GM18511 (cell line): Measurements from ENCODE around the gene FH.

Experiments
- ATAC-seq: cut with Tn5 transposase; IDR thresholded peaks from one replicate; pipeline ENCODE4 v1.9.1; 2021; ENCODE audit warnings: mild to moderate bottlenecking, moderate library complexity; ENCODE audit not compliant: unreplicated experiment

FH gene

DNA sequence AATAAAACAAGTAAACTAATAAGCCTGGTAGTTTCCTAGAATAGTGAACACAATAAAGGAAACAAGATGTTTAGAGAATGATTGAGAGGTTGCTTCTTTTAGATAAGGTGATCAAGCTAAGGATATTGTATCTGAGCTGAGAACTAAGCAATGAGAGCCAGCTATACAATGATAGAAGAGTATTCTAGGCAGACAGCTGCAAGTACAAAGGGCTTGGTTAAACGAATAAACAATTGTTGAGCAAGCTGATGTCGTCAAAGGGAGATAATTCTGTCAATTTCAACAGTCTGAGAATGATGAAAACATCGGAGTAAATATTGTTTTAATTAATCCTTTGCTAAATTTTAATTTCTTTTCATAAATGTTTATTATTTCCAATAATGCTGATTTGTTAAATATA lies 5.5 kb upstream of the FH start:
- ATAC-seq, result no peak

DNA sequence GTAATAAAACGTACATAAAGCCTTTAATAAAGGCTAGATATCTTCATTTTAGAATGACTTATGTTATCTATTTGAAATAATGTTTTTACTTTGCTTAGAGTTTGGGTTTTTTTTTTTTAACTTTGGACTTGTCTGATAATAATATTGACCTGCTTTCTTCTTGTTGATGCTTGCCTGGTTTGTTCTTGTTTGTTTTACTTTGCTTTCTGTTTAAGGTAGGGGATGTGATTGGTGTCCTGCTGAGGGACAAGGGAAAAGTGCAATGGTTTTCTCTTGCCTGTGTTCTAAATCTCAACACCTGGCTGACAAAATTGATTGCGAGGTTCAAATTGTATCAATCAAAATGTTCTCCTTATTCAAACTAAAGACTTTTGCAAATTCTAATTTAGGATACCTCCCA lies 2.2 kb upstream of the FH start:
- ATAC-seq, result no peak

DNA sequence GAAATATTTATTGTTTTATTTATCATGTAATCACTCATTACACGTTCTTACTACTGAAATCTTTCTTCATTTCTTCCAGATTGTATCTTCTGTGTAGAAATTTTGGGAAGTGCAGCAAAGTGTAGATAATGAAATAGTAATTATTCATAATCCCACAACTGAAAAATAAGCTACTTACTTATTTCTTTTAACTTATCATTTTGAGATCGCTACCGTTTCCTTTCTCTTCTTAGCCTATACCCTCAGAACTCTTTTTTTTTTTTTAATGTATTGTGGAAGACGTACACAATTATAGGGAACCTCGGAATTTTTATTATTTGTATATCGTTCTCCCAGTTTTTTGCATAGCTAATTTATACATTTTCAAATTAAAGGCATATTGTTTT lies 518 bp upstream of the FH start:
- ATAC-seq, result no peak

DNA sequence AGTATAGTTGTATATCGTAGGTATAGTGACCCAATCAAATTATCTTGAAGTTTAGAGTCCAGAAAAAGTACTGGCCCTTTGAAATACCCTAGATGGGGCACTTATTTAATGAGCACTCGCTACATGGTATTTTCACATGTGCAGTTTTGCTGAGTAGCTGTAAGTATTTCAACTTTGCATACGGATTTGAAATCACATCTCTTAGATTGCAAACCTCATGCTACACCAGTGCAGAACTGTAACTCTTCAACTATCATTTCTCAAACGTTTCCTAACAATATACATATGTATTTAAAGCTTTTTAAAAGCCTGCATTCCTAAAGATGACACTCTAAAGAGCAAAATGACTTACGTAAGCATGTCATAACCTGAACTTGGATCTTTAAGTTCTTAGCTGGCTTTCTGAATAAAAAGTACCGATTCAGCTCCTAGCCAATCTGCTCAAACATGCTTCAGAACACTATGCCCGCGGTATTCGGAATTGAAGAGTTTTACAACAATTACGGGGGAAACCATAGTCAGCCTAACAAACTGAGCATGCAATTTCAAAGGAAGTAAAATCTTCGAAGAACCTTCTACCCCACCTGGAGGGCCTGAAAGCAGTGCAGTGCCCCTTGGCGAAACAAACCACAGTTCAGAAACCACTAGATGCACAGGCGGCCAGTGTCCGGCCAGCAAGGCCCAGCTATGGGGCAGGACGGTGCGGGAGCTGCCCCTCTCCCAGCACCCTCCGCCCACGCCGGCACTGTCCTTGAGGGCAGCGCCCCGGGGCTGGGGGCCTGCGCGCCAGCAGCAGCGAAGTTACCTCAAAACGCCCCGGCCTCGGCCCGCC lies 863 bp downstream of the FH start:
- ATAC-seq, result peak; percentile 44

DNA sequence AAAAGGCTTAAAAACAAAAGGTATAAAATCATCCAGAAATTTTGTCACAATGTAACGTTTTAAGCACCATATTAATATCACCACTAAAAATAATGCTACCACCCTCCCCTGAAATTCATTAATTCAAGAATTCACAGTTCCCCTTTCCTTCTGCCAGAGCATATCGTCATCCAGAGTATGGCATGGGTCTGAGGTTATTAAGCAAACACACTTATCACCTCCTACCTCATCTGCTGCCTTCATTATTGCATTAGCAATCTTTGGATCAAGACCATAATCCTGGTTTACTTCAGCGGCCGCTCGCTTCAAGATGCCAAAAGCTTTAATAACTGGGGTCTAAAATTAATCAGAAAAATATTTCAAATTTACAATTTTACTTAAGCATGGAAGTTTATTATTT lies 6.2 kb downstream of the FH start:
- no peak for ATAC-seq

DNA sequence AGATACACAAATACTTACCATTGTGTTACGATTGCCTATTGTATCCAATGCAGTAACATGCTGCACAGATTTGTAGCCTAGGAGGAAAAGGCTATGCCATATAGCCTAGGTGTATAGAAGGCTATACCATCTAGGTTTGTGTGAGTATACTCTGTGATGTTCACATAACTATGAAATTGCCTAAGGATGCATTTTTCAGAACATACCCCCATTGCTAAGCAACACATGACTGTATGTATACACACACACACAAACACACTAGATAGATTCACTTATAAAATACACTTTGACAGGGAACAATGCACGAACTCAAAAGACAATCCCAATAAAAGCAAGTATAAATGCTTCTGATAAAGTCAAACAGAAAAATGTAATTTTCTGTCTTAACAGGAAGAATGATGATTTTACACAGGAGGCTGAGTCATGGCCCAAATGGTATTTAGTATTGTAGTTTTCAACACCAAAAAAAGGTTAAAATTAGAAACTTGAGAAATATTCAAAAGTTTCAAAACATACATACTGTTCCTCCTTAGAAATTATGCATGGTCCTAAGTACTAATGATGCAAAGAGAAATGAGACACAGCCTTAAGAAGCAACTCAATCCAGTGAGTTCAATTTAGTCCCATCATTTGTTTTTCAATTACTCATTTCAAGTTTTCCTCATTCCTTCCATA lies 12.2 kb downstream of the FH start:
- no peak for ATAC-seq

DNA sequence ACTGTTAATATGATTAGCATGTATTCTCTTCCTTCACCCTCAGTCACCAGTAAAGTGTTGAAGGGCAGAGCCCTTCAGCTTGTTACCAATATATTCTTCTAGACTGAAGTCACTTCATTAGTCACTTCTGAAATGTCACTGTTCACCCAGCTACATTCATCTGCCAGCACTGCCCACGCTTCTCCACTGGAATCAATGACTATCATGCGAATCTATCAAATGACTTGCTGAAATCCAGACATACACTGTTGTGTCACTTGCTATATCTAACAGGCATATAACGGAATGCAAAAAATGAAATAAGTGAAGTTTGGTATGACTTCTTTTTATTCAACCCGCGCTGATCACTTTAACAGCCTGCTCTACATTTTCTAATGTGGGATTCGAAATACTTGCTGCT lies 16.1 kb downstream of the FH start:
- ATAC-seq, result no peak

DNA sequence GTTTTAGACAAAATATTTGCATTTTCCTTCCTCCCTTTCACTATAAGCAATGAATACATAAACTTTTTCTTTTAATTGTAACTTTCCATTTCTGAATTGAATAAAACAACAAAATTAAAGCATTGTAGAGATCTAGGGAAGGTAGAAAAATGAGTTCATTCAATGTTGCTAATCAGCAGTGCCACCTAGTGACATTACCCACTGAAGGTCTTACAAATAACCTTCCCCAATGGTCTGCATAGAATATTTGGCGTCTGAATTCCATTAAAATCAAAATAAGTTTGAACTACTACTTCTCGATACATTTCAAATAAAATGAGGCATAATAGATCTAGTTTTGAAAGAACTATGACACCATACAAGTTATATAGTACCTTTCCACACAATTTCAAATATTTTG lies 19.6 kb downstream of the FH start:
- ATAC-seq, result no peak

DNA sequence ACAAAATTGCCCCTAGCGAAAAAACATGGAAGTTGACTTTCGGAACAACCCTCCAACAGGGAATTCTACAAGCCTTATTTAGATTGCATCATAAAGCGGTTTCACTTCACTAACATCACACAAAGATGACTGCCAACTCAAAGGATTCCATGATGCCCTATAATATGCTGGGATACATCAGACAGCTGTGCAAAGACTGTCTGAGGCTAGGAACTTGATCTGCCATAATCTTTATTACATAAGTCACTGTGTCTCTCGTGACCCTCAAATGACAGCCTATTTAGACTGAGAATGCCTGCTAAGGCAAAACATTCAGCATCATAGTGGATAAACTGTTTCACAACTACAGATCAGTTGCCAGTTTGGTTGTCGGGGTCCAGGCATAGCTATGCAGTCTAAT lies 23.8 kb downstream of the FH start:
- ATAC-seq, result no peak

DNA sequence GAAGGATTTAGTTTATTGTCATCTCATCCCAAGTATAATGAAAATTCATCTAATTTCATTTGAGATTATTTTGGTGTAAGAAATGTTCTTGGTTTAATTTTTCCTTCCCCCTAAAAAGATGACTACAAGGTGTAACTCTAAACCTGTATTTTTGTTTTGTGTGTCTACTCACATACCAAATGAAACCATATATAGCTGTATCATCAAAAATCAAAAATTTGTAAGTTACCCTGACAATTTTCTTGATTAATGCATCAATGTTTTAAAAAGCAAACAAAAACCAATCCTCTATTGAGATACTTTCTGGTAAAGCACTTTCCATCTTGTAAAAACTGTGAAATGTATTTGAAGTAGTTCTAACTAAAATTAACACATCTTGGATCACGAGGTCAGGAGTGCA lies 30.8 kb downstream of the FH start:
- no peak for ATAC-seq

DNA sequence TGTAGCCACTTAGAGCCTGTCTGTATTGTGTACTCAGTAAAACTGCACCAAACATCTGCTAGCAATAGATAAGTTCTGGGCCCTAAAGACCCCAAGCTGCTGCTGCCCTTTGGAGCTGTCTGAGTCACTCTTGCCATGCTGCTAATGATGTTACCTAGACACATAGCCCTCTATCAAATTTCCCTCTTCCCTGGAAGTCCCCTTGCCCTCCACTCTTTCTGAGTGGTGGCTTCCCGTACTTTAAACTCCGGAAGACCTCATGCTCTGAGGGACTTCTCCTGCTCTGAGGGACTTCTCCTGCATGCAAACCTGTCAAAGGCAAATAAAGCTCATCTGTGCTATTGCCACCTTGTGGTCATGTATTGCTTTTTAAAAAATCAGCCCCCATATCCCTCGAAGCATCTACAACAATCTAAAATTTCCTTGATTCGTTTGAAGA lies 34.0 kb downstream of the FH start:
- peak; percentile 67 for ATAC-seq

DNA sequence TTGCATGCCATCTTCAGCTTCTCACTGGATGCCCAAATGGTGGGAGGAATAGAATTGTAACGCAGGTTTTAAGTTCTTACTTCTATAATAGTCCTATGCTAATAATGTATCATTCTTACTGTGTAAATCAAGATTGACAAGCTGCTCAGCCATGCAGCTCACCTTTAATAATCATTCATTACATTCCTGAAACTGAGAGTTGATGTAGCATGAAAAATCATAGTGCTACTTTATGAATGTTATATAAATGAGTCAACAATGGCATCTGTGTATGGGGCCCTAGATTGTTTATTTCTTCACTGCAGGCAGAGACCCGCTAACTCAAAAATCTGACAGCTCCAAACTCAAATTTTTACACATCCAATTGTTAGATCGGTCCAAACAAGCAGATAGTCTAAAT lies 34.4 kb downstream of the FH start:
- peak; percentile 86 for ATAC-seq

DNA sequence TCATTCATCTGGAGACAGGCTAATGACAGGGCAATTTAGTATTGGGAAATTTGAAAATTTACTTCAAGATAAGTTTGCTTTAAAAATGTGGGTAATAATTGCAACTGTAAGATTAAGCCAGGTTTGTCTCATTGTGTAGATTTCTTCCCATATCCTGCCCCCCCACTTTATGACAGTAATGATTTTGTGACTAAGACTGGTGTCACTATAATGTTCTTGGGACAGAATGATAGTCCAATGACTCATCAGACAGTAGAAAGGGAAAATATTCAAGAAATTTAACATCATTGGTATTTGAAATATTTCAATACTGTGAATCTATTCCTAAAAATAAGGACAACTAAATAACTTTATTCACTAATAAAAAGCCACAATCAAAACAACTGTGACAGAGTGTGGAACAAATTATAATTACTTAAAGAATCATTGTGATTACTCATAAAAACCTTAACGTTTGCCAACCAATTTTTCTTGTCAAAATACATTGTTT lies 36.7 kb downstream of the FH start:
- no peak for ATAC-seq

DNA sequence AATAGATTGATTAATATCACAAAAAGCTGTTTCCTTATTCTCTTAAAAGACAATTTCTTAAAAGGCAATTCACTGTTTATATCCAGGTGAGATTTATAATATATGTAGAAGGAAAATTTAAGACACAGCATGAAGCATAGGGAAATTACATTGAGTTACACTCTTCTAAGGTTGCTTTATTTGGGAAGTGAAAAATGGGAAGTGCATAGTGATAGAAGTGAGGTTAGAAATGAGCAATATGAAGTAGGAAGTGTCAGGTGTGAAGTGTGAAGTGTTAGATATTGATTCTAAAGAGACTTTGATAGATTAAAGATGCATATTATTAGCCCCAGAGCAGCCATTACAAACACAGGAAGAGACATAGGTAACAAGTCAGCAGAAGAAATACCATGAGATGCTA lies 40.3 kb downstream of the FH start:
- no peak for ATAC-seq

DNA sequence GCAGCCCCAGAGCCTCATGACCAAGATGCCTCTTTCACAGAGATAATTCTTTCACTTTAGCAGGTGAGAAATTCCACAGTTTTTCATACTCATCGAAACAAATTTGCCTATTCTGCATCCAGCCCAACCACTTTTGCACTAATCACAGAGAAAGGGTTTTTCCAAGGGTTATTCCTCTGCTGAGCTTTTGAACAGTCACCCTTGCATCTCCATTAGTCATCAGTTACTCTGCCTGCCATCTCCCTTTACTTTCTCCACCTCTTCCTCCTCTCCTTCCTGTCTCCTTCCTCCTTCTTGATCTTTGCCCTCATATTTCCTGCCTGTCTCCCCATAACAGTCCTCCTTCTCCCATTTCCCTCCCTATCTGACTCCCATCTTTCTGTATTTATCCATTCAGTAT lies 43.9 kb downstream of the FH start:
- no peak for ATAC-seq

DNA sequence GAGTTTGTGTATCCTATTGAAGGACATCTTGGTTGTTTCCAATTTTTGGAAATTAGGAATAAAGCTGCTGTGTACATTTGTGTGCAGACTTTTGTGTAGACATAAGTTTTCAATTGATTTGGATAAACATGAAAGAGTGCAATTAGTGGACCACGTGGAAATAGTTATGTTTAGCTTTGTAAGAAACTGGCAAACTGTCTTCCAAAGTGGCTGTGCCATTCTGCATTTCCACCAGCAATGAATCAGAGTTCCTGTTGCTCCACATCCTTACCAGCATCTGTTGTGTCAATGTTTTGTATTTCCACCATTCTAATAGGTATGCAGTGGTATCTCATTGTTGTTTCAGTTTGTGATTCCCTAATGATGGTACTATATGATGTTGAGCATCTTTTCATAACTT lies 46.5 kb downstream of the FH start:
- ATAC-seq, result no peak

DNA sequence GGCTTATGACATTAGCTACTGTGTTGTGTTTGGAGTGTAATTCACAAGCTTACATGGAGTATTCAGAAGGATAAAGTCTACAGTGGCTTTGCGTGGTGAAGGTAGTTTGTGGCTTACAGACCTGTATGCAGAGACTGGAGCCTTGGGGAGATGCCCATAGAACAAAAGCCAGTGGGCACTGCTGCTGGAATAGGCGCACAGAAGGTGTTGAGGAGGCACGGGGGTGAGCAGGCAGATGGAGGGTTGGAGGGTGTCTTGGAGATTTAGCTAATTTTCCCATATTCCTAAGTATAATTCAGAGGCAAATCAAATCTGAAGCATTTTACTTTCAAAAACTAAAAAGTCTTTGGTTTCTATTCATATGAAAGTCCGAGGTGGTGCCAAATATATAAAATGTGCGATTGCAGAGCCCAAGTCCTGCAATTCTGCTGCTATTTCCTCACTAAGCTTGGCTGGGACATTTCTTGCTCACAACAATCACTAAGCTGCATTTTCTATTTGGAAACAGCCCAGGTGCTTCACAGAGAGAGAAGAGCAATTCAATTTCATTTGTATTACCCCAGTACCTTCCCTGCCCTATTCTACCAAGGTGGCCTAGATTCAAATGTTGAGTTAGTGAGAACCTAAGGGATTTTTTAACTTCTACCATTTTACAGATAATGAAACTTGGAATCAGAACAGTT lies 48.5 kb downstream of the FH start:
- ATAC-seq, result no peak

DNA sequence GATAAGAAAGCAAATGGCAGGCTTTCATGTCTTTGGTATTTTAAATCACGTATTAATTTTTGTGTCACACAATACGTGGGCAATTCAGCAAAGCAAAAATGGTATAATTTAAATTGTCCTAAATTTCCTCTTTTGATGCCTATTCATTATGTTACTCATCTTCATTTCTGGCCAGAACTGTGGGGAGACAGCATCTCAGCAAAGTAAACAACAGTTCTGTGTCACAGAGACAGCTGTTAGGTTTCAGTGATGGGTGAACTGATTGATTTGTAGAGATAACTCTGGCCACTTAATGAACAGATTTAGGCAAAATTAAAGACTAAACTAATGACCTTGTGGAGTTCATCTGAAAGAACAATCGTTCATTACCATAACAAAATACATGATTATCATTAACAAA lies 49.2 kb downstream of the FH start:
- ATAC-seq, result no peak

DNA sequence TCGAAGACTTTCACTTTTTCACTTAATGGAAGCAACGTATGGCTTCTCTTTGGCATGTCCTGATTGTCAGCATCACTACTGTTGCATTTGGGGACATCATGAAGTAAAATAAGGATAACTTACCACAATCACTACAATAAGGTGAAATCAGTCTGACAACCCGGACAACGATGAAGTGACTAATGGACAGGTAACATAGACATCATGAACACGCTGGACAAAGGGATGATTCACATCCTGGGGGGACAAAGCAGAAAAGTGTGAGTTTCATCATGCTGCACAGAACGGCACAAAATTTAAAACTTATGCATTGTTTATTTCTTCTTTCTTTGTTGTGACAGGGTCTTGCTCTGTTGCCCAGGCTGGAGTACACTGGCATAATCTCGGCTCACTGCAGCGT lies 53.9 kb downstream of the FH start:
- ATAC-seq, result no peak

DNA sequence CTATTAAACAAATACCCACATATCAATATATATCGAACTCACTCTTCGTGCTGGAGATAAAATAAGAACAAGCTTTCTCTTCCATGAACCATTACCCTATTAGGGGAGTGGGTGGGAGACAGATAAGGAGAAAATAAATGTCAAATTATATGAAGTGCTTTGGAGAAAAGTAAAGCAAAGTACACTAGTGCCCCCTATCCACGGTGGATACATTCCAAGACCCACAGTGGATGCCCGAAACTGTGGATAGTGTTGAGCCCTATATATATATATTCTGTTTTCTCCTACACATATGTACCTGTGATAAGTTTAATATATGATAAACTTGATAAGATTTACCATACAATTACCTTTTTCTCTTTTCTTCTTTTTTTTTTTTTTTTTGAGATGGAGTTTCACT lies 54.6 kb downstream of the FH start:
- no peak for ATAC-seq

DNA sequence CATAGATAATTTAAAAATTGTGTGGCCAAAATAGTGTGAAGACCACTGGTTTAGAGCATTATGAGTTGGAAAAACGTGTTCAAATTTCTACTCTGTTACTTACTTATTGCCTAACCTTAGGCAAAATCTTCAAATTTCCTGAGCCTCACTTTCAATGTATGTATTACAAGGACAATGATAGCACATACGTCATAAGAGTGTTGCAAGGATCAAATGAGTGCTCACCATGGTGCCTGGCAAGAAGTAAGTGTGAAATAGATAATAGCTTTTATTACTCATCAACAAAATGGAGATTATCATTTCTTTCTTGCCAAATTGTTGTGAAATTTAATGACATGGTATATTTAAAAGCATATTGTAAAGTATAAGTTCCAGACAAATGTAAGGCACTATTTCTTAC lies 57.2 kb downstream of the FH start:
- no peak for ATAC-seq
